Endothelial cell of umbilical vein (primary cell): Measurements from ENCODE around the gene OR2F1.

Source experiments
- GATA2 ChIP-seq: IDR thresholded peaks from 2 replicates; pipeline ENCODE4 v1.7.0; 2011; ENCODE audit warnings: low read depth, mild to moderate bottlenecking, moderate library complexity, mixed read lengths, low read length; ENCODE audit not compliant: insufficient read length, insufficient read depth
- MYC ChIP-seq: IDR thresholded peaks from one replicate; pipeline ENCODE4 v1.6.1; 2011; ENCODE audit warnings: mild to moderate bottlenecking, low read depth, low read length
- TF ChIP-seq, protein P1 (sequence below), 2 donors: IDR thresholded peaks; 1 replicate in 1 of 2; 2 replicates in 1 of 2; pipeline ENCODE4 v1.5.1; 2011; ENCODE audit warnings: low read length in 2 of 2, mild to moderate bottlenecking in 2 of 2, moderate library complexity in 2 of 2, control low read depth in 1 of 2, inconsistent platforms in 1 of 2, low read depth in 1 of 2; ENCODE audit not compliant: insufficient read depth in 1 of 2; ENCODE audit errors: extremely low read depth in 1 of 2

DNA sequence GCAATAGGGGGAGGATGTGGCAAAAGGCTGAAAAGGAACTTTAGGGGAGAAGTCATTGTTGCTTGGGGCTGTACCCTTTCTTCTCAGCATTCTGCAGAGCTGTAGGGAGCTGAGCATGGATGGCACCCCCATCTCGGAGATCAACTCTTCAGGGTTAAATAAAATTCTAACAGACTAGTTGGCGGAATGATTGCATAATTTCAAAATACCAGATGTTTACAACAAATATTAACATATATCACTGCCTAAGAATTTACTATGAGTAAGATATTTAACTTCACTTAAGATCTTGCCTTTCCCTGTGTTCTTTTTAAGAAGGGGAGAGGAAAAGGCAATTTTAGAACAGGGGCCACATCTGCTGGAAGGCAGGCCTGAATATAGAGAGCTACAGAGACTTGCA, 509 bp upstream of the OR2F1 start:
- TF ChIP-seq GATA2 (no peak), MYC (no peak)
- TF ChIP-seq, protein P1, sequence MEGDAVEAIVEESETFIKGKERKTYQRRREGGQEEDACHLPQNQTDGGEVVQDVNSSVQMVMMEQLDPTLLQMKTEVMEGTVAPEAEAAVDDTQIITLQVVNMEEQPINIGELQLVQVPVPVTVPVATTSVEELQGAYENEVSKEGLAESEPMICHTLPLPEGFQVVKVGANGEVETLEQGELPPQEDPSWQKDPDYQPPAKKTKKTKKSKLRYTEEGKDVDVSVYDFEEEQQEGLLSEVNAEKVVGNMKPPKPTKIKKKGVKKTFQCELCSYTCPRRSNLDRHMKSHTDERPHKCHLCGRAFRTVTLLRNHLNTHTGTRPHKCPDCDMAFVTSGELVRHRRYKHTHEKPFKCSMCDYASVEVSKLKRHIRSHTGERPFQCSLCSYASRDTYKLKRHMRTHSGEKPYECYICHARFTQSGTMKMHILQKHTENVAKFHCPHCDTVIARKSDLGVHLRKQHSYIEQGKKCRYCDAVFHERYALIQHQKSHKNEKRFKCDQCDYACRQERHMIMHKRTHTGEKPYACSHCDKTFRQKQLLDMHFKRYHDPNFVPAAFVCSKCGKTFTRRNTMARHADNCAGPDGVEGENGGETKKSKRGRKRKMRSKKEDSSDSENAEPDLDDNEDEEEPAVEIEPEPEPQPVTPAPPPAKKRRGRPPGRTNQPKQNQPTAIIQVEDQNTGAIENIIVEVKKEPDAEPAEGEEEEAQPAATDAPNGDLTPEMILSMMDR (IDR thresholded peaks at IDR 0.05; ENCODE audit: extremely low read depth in 1 of 2, insufficient read depth in 1 of 2, low read depth in 1 of 2, low read length in 2 of 2): no peak
